Endothelial cell of umbilical vein (primary cell): ENCODE measurements around the gene TNFRSF8. TPM values are rescaled to one million over a fixed set of nuclear protein-coding genes. Genes with fewer than 3 reads are reported as not detected.

Experiments used
- BruUV-seq: library from RNA; stranded (reverse); fragments of 400-500 nt; replicated peaks from 2 replicates; lab custom pipeline; 2021; lab: Mats Ljungman, UMichigan
- CTCF ChIA-PET: fragments of 300-600, 350-600 bp; sonication (Branson Sonifier 250); formaldehyde crosslinking; loops from one replicate; lab custom pipeline; 2021; ENCODE audit warnings: antibody characterized with exemption, inconsistent platforms; lab: Charles Lee
- POLR2A ChIA-PET: fragments of 300-600, 350-600 bp; sonication (Branson Sonifier 250); formaldehyde crosslinking; loops from one replicate; lab custom pipeline; 2021; ENCODE audit warnings: antibody characterized with exemption, inconsistent platforms; lab: Charles Lee
- DNase-seq: peaks from one replicate; pipeline ENCODE4 v3.0.0-alpha.2; 2011; ENCODE audit warnings: low read depth, low spot score
- FAIRE-seq: peaks from 2 replicates; lab custom pipeline; 2011; peaks lifted over from hg19 to GRCh38; lab: Jason Lieb, UNC
- H2AFZ ChIP-seq: 2 replicates; pipeline ENCODE4 v1.6.0; 2012; ENCODE audit warnings: low read depth, low read length, control low read depth, inconsistent platforms
- H3K27ac ChIP-seq: 2 replicates; pipeline ENCODE4 v1.5.1; 2011; ENCODE audit warnings: low read depth, mild to moderate bottlenecking, control low read depth, low read length, moderate library complexity; ENCODE audit not compliant: insufficient read depth
- H3K27me3 ChIP-seq, 2 experiments: 2 replicates each; pipeline versions ENCODE4 v1.6.0 to v1.6.1; 2011; ENCODE audit warnings: low read length in 2 of 2, mixed read lengths in 1 of 2; ENCODE audit not compliant: control insufficient read depth in 2 of 2, insufficient read depth in 2 of 2
- H3K36me3 ChIP-seq, 2 experiments: 2 replicates in 1 of 2; 3 replicates in 1 of 2; pipeline ENCODE4 v1.5.1; 2011; ENCODE audit warnings: low read length in 2 of 2, mild to moderate bottlenecking in 1 of 2, moderate library complexity in 1 of 2; ENCODE audit not compliant: control insufficient read depth in 2 of 2, insufficient read depth in 2 of 2; ENCODE audit errors: extremely low read depth in 1 of 2
- H3K4me1 ChIP-seq: 3 replicates; pipeline ENCODE4 v1.5.1; 2011; ENCODE audit warnings: mild to moderate bottlenecking, low read length; ENCODE audit not compliant: control insufficient read depth, insufficient read depth; ENCODE audit errors: extremely low read depth
- H3K4me2 ChIP-seq: 2 replicates; pipeline ENCODE4 v1.6.1; 2011; ENCODE audit warnings: low read length, control low read depth, mixed read lengths; ENCODE audit not compliant: insufficient read depth
- H3K4me3 ChIP-seq, 3 experiments: fragments of 200-600 bp in 1 of 3; sonication (generic), shearing (Covaris generic) in 1 of 3; replicated peaks in 1 of 3; 2 replicates each; pipeline ENCODE4 v1.5.1; 2011 to 2016; ENCODE audit warnings: control low read depth in 3 of 3, low read length in 3 of 3, mild to moderate bottlenecking in 2 of 3, inconsistent platforms in 1 of 3, low read depth in 1 of 3, moderate library complexity in 1 of 3; ENCODE audit not compliant: insufficient read depth in 1 of 3
- H3K79me2 ChIP-seq: 2 replicates; pipeline ENCODE4 v1.6.0; 2012; ENCODE audit warnings: low read length, inconsistent platforms; ENCODE audit not compliant: control insufficient read depth, insufficient read depth
- H3K9ac ChIP-seq: replicated peaks from 2 replicates; pipeline ENCODE3; 2011; ENCODE audit warnings: low read length, control low read depth; ENCODE audit not compliant: insufficient read depth; ENCODE audit errors: extremely low read depth
- H3K9me1 ChIP-seq: replicated peaks from 3 replicates; pipeline ENCODE4 v1.6.0; 2011; ENCODE audit warnings: mild to moderate bottlenecking, low read length; ENCODE audit not compliant: control insufficient read depth, insufficient read depth; ENCODE audit errors: extremely low read depth
- H3K9me3 ChIP-seq: replicated peaks from 2 replicates; pipeline ENCODE4 v1.5.1; 2012; ENCODE audit warnings: low read length, inconsistent platforms; ENCODE audit not compliant: control insufficient read depth, insufficient read depth
- H4K20me1 ChIP-seq: replicated peaks from 2 replicates; pipeline ENCODE3; 2011; ENCODE audit warnings: mild to moderate bottlenecking, low read length; ENCODE audit not compliant: control insufficient read depth, insufficient read depth; ENCODE audit errors: extremely low read depth
- EZH2 ChIP-seq: IDR thresholded peaks from 2 replicates; pipeline ENCODE4 v1.6.1; 2012; ENCODE audit warnings: borderline replicate concordance, low read depth, mild to moderate bottlenecking, moderate library complexity, low read length, inconsistent platforms; ENCODE audit not compliant: severe bottlenecking
- FOS ChIP-seq: IDR thresholded peaks from 2 replicates; pipeline ENCODE4 v1.6.1; 2011; ENCODE audit warnings: mild to moderate bottlenecking, low read length, moderate library complexity, borderline replicate concordance; ENCODE audit not compliant: insufficient read depth
- GATA2 ChIP-seq: IDR thresholded peaks from 2 replicates; pipeline ENCODE4 v1.7.0; 2011; ENCODE audit warnings: low read depth, mild to moderate bottlenecking, moderate library complexity, mixed read lengths, low read length; ENCODE audit not compliant: insufficient read length, insufficient read depth
- JUN ChIP-seq: IDR thresholded peaks from 2 replicates; pipeline ENCODE4 v1.6.1; 2011; ENCODE audit warnings: borderline replicate concordance, low read depth; ENCODE audit not compliant: insufficient read length, insufficient read depth
- MYC ChIP-seq: IDR thresholded peaks from one replicate; pipeline ENCODE4 v1.6.1; 2011; ENCODE audit warnings: mild to moderate bottlenecking, low read depth, low read length
- POLR2A ChIP-seq: IDR thresholded peaks from 2 replicates; pipeline ENCODE4 v1.6.1; 2012; ENCODE audit warnings: low read depth, mild to moderate bottlenecking, control low read depth, low read length
- POLR2AphosphoS5 ChIP-seq: IDR thresholded peaks from 2 replicates; pipeline ENCODE4 v1.6.1; 2012; ENCODE audit warnings: low read depth, mild to moderate bottlenecking, control low read depth, low read length, moderate library complexity; ENCODE audit not compliant: insufficient read depth
- dilution Hi-C: fragments of 300-500 bp; cut with MboI; formaldehyde crosslinking; loops from one replicate; pipeline ENCODE4 v1.15.0; 2019; ENCODE audit warnings: low sequenced_read_pairs; ENCODE audit not compliant: extremely low pct_ligation_motif_present
- intact Hi-C: fragments of 100-400 bp; cut with micrococcal nuclease; formaldehyde crosslinking; loops from one replicate; pipeline ENCODE4 v1.10.0; 2022
- polyA plus RNA-seq, 4 experiments: library from polyadenylated mRNA; depleted of rRNA in 3 of 4; stranded (reverse) in 3 of 4; unstranded in 1 of 4; fragments of >200 nt; gene quantifications; 2 replicates each; pipeline versions ENCODE4 v1.2.1 to v1.2.3, GENCODE V29; 2011 to 2012; ENCODE audit warnings: missing spikeins in 1 of 4
- total RNA-seq: library from RNA; stranded (reverse); gene quantifications from 2 replicates; pipeline ENCODE4 v1.2.3, GENCODE V29; 2021
- TF ChIP-seq, protein P1 (sequence below), 2 donors: IDR thresholded peaks; 1 replicate in 1 of 2; 2 replicates in 1 of 2; pipeline ENCODE4 v1.5.1; 2011; ENCODE audit warnings: low read length in 2 of 2, mild to moderate bottlenecking in 2 of 2, moderate library complexity in 2 of 2, control low read depth in 1 of 2, inconsistent platforms in 1 of 2, low read depth in 1 of 2; ENCODE audit not compliant: insufficient read depth in 1 of 2; ENCODE audit errors: extremely low read depth in 1 of 2
- TF ChIP-seq, protein P2 (sequence below): IDR thresholded peaks from 2 replicates; pipeline ENCODE4 v1.6.1; 2011; ENCODE audit not compliant: insufficient read depth, insufficient read length

Gene TNFRSF8
- total and polyA plus RNA-seq, 2 donors (not counting 3 experiments of a cell fraction or from before 2014, with no cell fraction given): 0.47 TPM; not detected in 1

GRCh38 chr1:12176298-12177118 is 113.4 kb downstream of the TNFRSF8 start:
- Histone ChIP-seq H3K9me3 (no peaks in the 10 kb centered on the region), H2AFZ (no peak overlapping the region), H3K36me3 (no peaks in the 10 kb centered on the region), H3K27ac (no peak overlapping the region), H3K9ac (no peak overlapping the region), H3K4me2 (no peak overlapping the region), H3K79me2 (peaks cover 26% of the 10 kb centered on the region), H4K20me1 (no peaks in the 10 kb centered on the region), H3K4me3 (no peak overlapping the region), H3K4me1 (peaks cover 43% of the 10 kb centered on the region), H3K27me3 (no peaks in the 10 kb centered on the region), H3K9me1 (no peaks in the 10 kb centered on the region)
- dilution Hi-C loops (no loop called here), intact Hi-C loops (no loop called here)
- POLR2A ChIA-PET: no interaction called here
- TF ChIP-seq EZH2 (no peak), MYC (no peak), FOS (no peak), GATA2 (no peak), POLR2AphosphoS5 (no peak), JUN (no peak), POLR2A (no peak)
- TF ChIP-seq, protein P1, sequence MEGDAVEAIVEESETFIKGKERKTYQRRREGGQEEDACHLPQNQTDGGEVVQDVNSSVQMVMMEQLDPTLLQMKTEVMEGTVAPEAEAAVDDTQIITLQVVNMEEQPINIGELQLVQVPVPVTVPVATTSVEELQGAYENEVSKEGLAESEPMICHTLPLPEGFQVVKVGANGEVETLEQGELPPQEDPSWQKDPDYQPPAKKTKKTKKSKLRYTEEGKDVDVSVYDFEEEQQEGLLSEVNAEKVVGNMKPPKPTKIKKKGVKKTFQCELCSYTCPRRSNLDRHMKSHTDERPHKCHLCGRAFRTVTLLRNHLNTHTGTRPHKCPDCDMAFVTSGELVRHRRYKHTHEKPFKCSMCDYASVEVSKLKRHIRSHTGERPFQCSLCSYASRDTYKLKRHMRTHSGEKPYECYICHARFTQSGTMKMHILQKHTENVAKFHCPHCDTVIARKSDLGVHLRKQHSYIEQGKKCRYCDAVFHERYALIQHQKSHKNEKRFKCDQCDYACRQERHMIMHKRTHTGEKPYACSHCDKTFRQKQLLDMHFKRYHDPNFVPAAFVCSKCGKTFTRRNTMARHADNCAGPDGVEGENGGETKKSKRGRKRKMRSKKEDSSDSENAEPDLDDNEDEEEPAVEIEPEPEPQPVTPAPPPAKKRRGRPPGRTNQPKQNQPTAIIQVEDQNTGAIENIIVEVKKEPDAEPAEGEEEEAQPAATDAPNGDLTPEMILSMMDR (IDR thresholded peaks at IDR 0.05; ENCODE audit: extremely low read depth in 1 of 2, insufficient read depth in 1 of 2, low read depth in 1 of 2, low read length in 2 of 2): no peak
- TF ChIP-seq, protein P2, sequence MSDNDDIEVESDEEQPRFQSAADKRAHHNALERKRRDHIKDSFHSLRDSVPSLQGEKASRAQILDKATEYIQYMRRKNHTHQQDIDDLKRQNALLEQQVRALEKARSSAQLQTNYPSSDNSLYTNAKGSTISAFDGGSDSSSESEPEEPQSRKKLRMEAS: no peak
- BruUV-seq: no TSS peak
- FAIRE-seq (no peak), DNase-seq (no peak)
- CTCF ChIA-PET: interaction anchor here (1.1 to 8.1 kb wide), 3 partner anchors 12 to 51 kb away, joined by 3 to 70 read pairs (median 6); no protein-coding TSS in a partner anchor
